Mesodermal cell (in vitro differentiated cells): ENCODE data around the gene RELL1.

ENCODE experiments used
- H3K27ac ChIP-seq: 2 replicates; pipeline ENCODE4 v1.7.0; 2013; ENCODE audit warnings: mild to moderate bottlenecking, low read depth, low read length, moderate library complexity; ENCODE audit not compliant: severe bottlenecking
- H3K36me3 ChIP-seq: 2 replicates; pipeline ENCODE4 v1.7.1; 2013; ENCODE audit warnings: mild to moderate bottlenecking, low read length, moderate library complexity; ENCODE audit not compliant: control insufficient read depth, insufficient read depth
- H3K4me1 ChIP-seq: one replicate; pipeline ENCODE4 v1.7.1; 2013; ENCODE audit warnings: mild to moderate bottlenecking, low read length; ENCODE audit not compliant: insufficient read depth, control insufficient read depth, poor library complexity, severe bottlenecking
- H3K4me3 ChIP-seq: 2 replicates; pipeline ENCODE4 v1.7.0; 2013; ENCODE audit warnings: low read length, control low read depth, mild to moderate bottlenecking; ENCODE audit not compliant: insufficient read depth, poor library complexity, severe bottlenecking; ENCODE audit errors: extremely low read depth
- H3K9me3 ChIP-seq: 2 replicates; pipeline ENCODE4 v1.7.1; 2013; ENCODE audit warnings: mild to moderate bottlenecking, low read length, moderate library complexity; ENCODE audit not compliant: control insufficient read depth
- whole genome bisulfite sequencing, 2 experiments: methylation state at CpG; one replicate each; pipeline ENCODE4 v1.1.5; 2013; ENCODE audit warnings: missing lambda C conversion rate in 2 of 2; ENCODE audit not compliant: insufficient coverage in 2 of 2; 5-methylcytosine and 5-hydroxymethylcytosine counted together

Gene RELL1

DNA sequence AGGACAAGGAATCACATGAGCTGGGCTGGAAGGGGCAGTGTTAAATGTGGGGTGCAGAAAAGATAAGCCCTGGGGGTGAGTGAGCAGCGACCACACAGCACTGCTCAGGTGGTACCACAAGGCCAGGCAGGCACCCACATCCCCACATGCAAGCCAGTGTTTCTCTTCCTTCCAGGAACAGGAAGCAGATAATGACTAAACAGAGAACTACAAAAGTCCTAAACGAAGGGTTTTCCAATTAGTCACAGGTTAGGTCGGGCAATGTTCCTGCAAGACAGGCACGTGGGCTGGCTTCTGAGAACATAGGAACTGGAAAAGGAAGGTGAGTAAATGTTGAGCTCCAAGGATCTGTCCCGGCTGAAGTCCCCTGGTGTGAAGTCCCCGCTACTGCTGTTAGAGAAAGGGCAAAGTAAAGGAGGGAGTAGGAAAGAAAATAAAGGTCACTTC, 19.5 kb downstream of the RELL1 start:
- peak overlapping the region; percentile 62 for H3K27ac ChIP-seq
- peaks cover 63% of the 10 kb centered on the region for H3K4me1 ChIP-seq
- 33 to 39% methylated on average over 5 to 6 of the region's 6 CpGs for WGBS, 2 experiments
- H3K9me3 ChIP-seq, result peaks cover 8% of the 10 kb centered on the region
- no peaks in the 10 kb centered on the region for H3K36me3 ChIP-seq
- H3K4me3 ChIP-seq, result no peak overlapping the region

DNA sequence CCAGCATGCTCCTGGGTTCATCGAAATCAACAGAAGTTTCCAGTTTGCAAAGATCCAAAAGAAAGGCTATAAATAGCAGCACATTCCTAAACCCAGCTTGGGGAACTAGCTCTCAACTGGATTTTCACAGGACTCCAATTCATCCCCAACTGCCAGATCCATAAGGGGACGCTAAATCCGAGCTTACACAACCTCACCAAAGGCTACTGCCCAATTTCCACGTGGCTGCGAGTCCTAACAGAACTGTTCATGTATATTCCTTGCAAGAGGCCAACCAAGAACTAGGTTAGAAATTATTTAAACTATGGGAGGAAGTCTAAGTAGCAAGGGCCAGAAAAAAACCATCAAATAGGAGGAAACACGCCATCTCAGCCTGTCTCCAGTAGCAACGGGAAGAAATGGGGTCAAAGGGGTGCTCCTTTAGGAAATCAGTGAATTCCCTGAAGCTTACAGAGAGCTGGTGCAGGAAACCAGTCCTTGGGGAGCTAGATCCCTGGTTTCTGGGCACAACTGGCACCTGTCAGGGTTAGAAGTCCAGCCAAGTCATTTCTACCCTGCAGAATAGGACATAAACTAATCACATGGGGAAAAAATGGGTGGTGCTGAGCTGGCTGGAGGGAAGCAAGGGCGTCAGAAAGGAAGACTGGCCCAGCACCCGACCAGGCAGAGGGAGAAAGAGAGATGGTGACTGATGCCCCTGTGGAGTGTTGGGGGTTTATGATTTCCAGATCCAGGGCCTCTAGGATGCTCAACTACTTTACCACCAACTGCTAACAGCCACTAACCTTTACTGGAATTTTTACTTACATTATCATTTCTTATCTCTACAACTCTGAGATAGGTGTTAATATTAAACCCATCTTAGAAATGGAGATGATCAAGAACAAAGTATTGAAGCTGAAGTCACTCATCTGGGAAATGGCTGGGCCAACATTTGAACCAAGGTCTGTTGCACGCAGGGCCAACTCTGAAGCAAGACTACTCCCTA, 20.5 kb downstream of the RELL1 start:
- H3K4me3 ChIP-seq, result no peak overlapping the region
- H3K9me3 ChIP-seq, result no peaks in the 10 kb centered on the region
- peaks cover 62% of the 10 kb centered on the region for H3K4me1 ChIP-seq
- H3K27ac ChIP-seq, result peak overlapping the region; percentile 19
- 79 to 95% methylated on average over 6 to 7 of the region's 10 CpGs for WGBS, 2 experiments
- no peaks in the 10 kb centered on the region for H3K36me3 ChIP-seq

DNA sequence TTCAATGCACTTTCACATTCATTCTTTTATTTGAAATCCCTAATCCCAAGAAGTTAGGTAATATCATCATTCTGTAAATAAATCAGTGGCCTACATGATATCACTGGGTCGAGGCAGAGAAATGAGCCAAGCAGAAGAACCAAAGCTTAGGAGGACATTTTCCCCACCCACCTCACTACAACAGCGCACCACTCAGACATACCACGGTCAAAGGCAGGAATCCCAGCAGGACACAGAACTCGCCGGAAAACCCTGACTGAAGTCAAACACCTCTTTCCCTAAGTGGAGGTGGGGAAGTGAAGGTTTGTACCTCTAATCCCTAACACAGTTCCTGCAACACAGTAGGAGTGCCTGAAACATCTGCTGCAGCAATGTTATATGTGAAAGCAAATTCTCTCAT, 21.5 kb downstream of the RELL1 start:
- peak overlapping the region; percentile 19 for H3K27ac ChIP-seq
- no CpG with 5 or more reads among the region's 5 CpGs for WGBS, 2 experiments
- peaks cover 62% of the 10 kb centered on the region for H3K4me1 ChIP-seq
- H3K36me3 ChIP-seq, result no peaks in the 10 kb centered on the region
- no peak overlapping the region for H3K4me3 ChIP-seq
- H3K9me3 ChIP-seq, result no peaks in the 10 kb centered on the region

DNA sequence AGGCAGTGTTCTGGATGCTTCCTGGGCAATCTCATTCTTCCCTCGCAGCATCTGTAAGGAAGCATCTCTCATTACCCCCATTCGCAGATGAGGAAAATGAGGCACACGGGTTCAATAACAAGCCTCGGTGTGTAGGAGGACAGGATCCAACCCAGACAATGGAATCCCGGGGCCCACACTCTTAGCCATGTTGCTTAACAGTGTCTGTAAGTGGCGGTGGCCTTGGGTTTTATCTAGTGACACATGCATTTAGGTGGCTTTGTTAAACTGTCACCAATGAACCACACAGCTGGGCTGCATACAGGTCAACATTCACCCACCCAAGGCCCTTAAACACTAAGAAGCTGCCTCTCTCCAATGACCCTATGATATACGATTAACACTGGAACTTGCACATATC, 22.6 kb downstream of the RELL1 start:
- Histone ChIP-seq H3K36me3 (no peaks in the 10 kb centered on the region), H3K4me3 (no peak overlapping the region), H3K9me3 (no peaks in the 10 kb centered on the region), H3K4me1 (peaks cover 62% of the 10 kb centered on the region), H3K27ac (peak overlapping the region; percentile 81)
- WGBS, 2 experiments, result 73 to 77% methylated on average over 4 to 5 of the region's 7 CpGs

DNA sequence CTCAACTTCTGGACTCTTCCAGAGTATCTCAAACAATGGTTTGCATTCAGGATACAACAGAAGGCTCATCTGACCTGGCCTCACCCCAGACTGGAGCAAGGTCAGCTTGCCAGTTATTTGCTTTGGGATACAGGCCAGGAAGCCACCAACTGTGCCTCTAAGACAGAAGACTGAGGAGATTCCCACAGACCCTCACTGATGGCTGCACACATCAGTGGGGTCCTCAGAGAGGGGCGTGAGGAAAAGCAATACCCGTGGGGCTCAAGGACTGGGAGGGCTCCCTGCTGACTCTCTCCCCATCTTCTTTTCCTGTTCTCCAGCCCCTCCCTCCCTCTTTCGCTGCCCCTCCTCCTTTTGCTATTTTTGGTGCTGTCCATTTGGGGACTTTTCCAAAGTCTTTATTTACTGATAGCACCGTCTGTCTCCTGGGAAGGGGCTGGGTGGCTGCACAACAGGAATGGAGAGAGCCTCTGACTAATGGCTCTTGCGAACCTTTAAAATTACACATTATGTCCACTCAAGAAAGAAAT, 23.2 kb downstream of the RELL1 start:
- WGBS, 2 experiments, result 15% methylated on average over 3 of the region's 5 CpGs; no CpG with 5 or more reads in 1 of the 2 experiments
- H3K4me3 ChIP-seq, result no peak overlapping the region
- H3K9me3 ChIP-seq, result no peaks in the 10 kb centered on the region
- H3K36me3 ChIP-seq, result no peaks in the 10 kb centered on the region
- peaks cover 62% of the 10 kb centered on the region for H3K4me1 ChIP-seq
- peak overlapping the region; percentile 81 for H3K27ac ChIP-seq

DNA sequence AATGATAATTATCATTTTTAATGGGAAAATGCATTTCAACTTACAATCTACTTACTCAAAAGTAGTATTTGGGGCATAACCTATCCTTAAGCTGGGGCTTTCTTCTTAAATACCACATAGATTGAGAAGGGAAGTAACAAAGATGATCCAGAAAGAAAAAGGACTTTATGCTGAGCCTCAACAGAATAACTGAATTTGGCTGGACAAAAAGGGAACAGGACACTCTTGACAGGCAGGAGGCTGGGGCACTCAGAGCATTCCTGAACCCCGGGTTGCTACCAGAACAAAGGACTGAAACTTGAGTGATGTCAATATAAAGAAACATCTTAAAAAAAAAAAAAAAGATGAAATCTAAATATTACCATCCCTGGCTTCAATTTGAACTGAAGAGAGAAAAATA, 23.9 kb downstream of the RELL1 start:
- WGBS, 2 experiments, result no CpG with 5 or more reads among the region's 1 CpG
- H3K4me1 ChIP-seq, result peaks cover 58% of the 10 kb centered on the region
- H3K9me3 ChIP-seq, result peaks cover 4% of the 10 kb centered on the region
- no peak overlapping the region for H3K4me3 ChIP-seq
- H3K27ac ChIP-seq, result peak overlapping the region; percentile 81
- H3K36me3 ChIP-seq, result no peaks in the 10 kb centered on the region

DNA sequence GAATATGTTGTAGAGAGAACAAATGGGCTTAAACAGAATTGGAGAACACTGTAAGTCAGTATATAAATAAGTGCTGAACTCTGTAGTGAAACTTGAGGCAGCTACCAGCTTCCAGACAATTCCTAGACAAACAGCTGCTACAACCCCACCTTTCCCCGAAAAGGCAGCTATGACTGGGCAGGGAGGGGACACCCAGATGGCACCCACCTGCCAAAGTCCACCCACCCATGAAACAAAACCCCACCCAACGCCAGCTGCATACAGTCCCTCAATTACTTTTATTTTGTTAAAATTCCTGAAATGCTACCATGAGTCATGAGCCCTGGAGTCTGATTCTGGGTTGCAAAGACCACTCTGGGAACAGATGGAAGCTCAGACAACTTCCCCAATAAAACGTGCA, 24.4 kb downstream of the RELL1 start:
- Histone ChIP-seq H3K4me1 (peaks cover 53% of the 10 kb centered on the region), H3K27ac (peak overlapping the region; percentile 81), H3K4me3 (no peak overlapping the region), H3K9me3 (peaks cover 7% of the 10 kb centered on the region), H3K36me3 (peaks cover 2% of the 10 kb centered on the region)
- 83% methylated on average over 1 of the region's 3 CpGs; no CpG with 5 or more reads in 1 of the 2 experiments for WGBS, 2 experiments

DNA sequence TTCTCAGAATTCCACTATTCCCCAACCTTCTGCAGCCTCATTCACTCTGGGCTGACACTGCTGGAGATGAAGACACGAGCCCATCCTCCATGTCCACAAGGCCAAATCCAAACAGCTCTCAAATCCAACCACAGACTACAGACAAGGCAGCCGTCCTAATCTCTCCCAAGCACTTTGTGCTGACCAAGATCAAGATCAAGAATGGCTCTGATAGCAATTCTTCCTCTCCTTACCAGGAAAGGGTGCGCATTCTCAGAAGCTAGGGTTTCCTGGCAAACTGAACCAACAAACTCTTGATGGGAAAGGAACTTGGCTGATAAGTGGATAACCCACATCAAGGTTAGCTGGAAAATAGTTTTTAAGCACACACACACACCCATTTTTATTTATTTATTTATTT, 26.5 kb downstream of the RELL1 start:
- 75 to 97% methylated on average over 1 to 2 of the region's 3 CpGs for WGBS, 2 experiments
- H3K27ac ChIP-seq, result no peak overlapping the region

DNA sequence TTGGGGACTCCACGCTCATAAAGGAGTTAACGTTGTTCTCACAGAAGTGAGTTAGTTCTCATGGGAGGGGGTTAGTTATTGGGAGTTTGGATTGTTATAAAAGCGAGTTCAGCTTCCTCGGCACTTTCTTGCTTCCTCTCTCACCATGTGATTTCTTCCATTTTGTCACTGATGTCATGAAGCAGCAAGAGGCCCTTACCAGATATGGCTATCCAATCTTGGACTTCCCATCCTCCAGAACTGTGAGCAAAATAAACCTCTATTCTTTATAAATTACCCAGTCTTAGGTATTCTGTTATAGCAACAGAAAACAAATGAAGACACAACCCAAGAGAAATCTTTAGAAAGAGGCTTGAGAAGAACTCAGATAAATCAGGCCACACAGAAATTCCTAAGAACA, 29.5 kb downstream of the RELL1 start:
- no peak overlapping the region for H3K4me3 ChIP-seq
- H3K36me3 ChIP-seq, result peaks cover 14% of the 10 kb centered on the region
- WGBS, 2 experiments, result 100% methylated on average over 2 of the region's 4 CpGs; no CpG with 5 or more reads in 1 of the 2 experiments
- peaks cover 21% of the 10 kb centered on the region for H3K9me3 ChIP-seq
- H3K4me1 ChIP-seq, result peaks cover 4% of the 10 kb centered on the region
- H3K27ac ChIP-seq, result no peak overlapping the region

More for the DNA sequence above, 26.5 kb downstream of the RELL1 start:
- Histone ChIP-seq H3K4me3 (no peak overlapping the region), H3K9me3 (peaks cover 21% of the 10 kb centered on the region), H3K4me1 (peaks cover 33% of the 10 kb centered on the region), H3K36me3 (peaks cover 8% of the 10 kb centered on the region)

DNA sequence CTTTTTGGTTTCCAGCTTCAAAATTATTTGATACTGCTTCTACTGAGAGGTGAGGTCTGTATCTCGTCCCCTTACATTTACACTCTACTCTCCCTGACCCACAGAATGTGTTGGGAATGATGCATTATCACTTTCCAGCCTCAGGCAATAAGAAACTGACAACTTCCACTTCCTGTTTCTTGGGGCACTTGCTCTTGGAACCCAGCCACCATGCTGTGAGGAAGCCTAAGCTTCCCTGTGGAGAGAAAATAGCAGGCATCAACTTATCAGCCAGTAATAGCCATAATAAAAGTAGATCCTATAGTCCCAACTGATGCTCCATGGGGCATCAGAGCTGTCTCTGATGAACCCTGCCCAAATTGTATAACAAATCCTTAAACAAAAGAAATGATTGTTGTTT, 32.6 kb downstream of the RELL1 start:
- no CpG with 5 or more reads among the region's 1 CpG for WGBS, 2 experiments
- peaks cover 14% of the 10 kb centered on the region for H3K36me3 ChIP-seq

More for the DNA sequence above, 32.6 kb downstream of the RELL1 start:
- Histone ChIP-seq H3K4me3 (no peak overlapping the region), H3K4me1 (peaks cover under 1% of the 10 kb centered on the region), H3K9me3 (peaks cover 21% of the 10 kb centered on the region), H3K27ac (no peak overlapping the region)
